ACHN (cell line): ENCODE measurements around the gene BRMS1.
"Not testable (repeated sequence)": the region's sequence is repeated elsewhere in the genome, so short reads cannot be mapped to it uniquely, and the experiment has no call there.

ENCODE experiments used
- DNase-seq: peaks from one replicate; pipeline ENCODE4 v3.0.0-alpha.2; 2015
- in situ Hi-C: cut with HindIII; loops from 2 replicates; pipeline ENCODE4 v1.10.0; 2017; ENCODE audit warnings: low sequenced_read_pairs, low pct_ligation_motif_present, low pct_unique_long_range_greater_than_20kb

BRMS1 gene

GRCh38 chr11:66365166-66365565 lies 20.3 kb upstream of the BRMS1 start:
- in situ Hi-C loops: no loop called here
- DNase-seq: no peak

- peak; percentile 45 for DNase-seq
- in situ Hi-C loops: no loop called here
These were observed 19.1 kb upstream of the BRMS1 start for GRCh38 chr11:66363805-66364535.

- no peak for DNase-seq
- in situ Hi-C loops: no loop called here
These were observed 18.3 kb upstream of the BRMS1 start for GRCh38 chr11:66363187-66363601.

GRCh38 chr11:66362481-66363147 lies 17.7 kb upstream of the BRMS1 start:
- in situ Hi-C loops: no loop called here
- no peak for DNase-seq

- DNase-seq: no peak
- in situ Hi-C loops: no loop called here
These were observed 16.6 kb upstream of the BRMS1 start for GRCh38 chr11:66361502-66361941.

GRCh38 chr11:66360406-66361073 lies 15.6 kb upstream of the BRMS1 start:
- in situ Hi-C loops: no loop called here
- DNase-seq: no peak

GRCh38 chr11:66359662-66360087 lies 14.8 kb upstream of the BRMS1 start:
- in situ Hi-C loops: no loop called here
- no peak for DNase-seq

- DNase-seq, in situ Hi-C loops: not testable (repeated sequence)
These were observed 5.8 kb upstream of the BRMS1 start for GRCh38 chr11:66350560-66351235.

- in situ Hi-C loops: no loop called here
- DNase-seq: no peak
These were observed 4.1 kb upstream of the BRMS1 start for GRCh38 chr11:66349084-66349386.

GRCh38 chr11:66347425-66348276 lies 2.7 kb upstream of the BRMS1 start, which contains the start of gene B4GAT1:
B4GAT1 (minus strand) TSS chr11:66347629; CDS start chr11:66347545, 84 bp downstream.
- peak; percentile 86 for DNase-seq
- in situ Hi-C loops: no loop called here

GRCh38 chr11:66346476-66347424 lies 1.8 kb upstream of the BRMS1 start:
- no peak for DNase-seq
- in situ Hi-C loops: no loop called here

GRCh38 chr11:66345316-66345649 lies 379 bp upstream of the BRMS1 start:
- DNase-seq: no peak

GRCh38 chr11:66343176-66343575 lies 1.7 kb downstream of the BRMS1 start:
- in situ Hi-C loops: no loop called here
- DNase-seq: no peak

More at GRCh38 chr11:66345316-66345649, 379 bp upstream of the BRMS1 start:
- in situ Hi-C loops: no loop called here

- in situ Hi-C loops: no loop called here
- no peak for DNase-seq
These were observed 3.3 kb downstream of the BRMS1 start for GRCh38 chr11:66341502-66342126.

- in situ Hi-C loops: no loop called here
- DNase-seq: no peak
These were observed 4.1 kb downstream of the BRMS1 start for GRCh38 chr11:66340596-66341501.
